22Rv1 (cell line): ENCODE measurements around the gene FLT4.

Experiments
- H3K27ac ChIP-seq: fragments of 450-650 bp; 2 replicates; pipeline ENCODE4 v1.5.1; 2017
- ZFX ChIP-seq: fragments of 450-650 bp; IDR thresholded peaks from 2 replicates; pipeline ENCODE4 v1.6.1; 2017; ENCODE audit warnings: antibody characterized with exemption, borderline replicate concordance
- TF ChIP-seq, protein P1 (sequence below): fragments of 450-650 bp; IDR thresholded peaks from 2 replicates; pipeline ENCODE4 v1.5.1; 2017; ENCODE audit warnings: mild to moderate bottlenecking

FLT4 gene

DNA sequence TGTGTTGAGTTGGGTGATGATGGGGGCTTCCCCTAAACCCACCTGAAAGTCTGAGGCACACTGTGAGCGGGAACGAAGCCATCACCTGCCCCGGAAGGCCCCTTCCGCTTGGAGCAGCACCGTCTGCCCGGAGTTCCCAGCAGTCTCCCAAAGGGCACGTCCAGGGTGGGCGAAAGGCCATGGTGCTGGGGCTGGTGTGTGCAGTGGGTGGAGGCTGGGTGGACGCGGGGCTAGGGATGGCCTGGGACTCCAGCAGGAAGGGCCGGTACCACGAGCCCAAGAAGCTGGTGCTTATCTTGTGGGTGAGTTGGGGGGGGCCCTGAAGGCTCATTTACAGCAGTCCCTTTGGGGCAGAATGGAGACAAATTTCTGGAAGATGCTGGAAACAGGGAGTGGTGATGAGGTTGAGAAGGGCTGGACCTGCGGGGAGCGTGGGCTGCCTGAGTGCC is 4.6 kb downstream of the FLT4 start:
- TF ChIP-seq, protein P1, sequence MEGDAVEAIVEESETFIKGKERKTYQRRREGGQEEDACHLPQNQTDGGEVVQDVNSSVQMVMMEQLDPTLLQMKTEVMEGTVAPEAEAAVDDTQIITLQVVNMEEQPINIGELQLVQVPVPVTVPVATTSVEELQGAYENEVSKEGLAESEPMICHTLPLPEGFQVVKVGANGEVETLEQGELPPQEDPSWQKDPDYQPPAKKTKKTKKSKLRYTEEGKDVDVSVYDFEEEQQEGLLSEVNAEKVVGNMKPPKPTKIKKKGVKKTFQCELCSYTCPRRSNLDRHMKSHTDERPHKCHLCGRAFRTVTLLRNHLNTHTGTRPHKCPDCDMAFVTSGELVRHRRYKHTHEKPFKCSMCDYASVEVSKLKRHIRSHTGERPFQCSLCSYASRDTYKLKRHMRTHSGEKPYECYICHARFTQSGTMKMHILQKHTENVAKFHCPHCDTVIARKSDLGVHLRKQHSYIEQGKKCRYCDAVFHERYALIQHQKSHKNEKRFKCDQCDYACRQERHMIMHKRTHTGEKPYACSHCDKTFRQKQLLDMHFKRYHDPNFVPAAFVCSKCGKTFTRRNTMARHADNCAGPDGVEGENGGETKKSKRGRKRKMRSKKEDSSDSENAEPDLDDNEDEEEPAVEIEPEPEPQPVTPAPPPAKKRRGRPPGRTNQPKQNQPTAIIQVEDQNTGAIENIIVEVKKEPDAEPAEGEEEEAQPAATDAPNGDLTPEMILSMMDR: no peak
- no peak for TF ChIP-seq ZFX
- no peak overlapping the region for H3K27ac ChIP-seq

DNA sequence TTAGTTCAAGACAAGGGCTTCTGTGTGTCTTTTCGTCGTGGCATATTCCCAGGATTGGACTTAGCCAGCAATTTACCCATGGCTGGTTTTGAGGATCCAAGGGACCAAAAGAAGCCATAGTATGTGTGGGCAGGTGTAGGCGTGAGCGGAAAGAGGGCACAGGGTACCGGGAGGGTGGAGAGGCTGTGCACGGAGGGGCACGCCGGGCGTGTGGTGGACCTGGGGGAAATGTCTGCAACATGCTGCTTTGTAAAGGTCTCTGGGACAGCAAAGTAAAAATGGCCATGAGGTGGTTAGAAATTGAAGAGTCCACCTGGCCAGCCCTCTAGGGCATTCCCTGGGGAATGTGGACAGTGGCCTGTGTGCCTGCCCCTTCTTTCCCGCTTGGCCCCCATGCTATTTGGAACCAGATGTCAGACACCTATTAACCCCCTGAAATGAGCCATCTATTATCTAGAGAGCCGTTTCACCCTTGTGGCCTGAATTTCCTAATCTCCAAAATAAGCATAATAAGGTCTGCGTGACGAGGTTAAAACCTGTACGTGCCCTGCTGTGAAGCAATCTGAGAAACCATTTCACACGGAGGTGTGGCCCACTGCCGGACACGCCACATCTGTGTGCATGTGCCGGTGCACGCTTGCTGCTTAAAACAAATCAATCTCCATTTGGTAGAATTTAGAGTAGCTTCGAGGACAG is 5.1 kb downstream of the FLT4 start:
- no peak overlapping the region for H3K27ac ChIP-seq
- no peak for TF ChIP-seq ZFX
- TF ChIP-seq, protein P1: no peak

DNA sequence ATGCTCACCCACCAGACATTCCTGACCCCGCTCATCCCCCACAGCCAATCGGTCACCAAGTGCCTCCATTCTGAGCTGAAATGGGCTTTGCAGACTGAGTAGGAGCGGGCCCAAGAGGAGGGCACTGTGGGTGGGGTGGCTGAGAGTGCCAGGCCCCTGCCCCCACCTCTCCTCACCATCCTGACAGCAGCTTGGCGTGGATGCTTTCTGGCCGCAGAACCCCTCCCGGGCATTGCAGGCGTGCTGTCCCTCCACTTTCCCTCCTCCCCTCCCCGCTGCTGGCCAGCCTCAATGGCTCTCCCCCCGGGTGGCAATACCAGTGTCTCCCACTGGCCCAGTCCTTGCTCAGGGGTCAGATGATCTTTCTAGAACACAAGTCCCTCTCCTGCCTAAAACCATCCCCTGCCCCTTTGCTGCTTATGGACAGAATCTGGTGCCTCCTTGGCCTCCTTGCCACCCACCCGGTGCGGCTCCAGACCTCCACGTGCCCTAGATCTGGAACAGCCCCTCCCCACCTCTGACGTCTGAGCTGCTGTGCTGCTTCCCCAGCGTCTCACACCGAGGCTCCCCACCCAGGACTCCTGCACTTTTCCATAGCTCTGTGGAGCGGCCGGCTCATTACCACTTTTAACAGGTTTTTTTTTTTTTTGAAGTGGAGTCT is 6.1 kb downstream of the FLT4 start:
- no peak overlapping the region for H3K27ac ChIP-seq
- TF ChIP-seq ZFX: no peak
- TF ChIP-seq, protein P1: no peak

DNA sequence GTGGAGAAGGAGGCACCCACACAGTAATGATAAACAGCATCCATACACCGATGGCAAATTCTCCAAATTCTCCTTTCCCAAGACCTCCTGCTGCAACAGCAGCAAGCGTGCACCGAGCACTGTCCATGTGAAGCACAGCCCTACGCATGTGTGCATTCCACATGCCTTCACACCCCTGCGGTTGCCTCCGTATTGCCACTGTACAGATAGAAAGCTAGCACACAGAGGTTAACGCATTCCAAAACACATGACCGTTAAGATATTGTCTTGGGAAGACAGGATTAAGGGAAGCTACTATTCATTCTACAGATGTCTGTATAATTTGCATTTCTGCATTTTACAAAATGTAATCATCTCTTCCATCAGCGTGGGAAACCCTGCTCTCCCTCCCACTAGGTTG is 6.6 kb downstream of the FLT4 start:
- TF ChIP-seq, protein P1: no peak
- TF ChIP-seq ZFX: no peak
- no peak overlapping the region for H3K27ac ChIP-seq

DNA sequence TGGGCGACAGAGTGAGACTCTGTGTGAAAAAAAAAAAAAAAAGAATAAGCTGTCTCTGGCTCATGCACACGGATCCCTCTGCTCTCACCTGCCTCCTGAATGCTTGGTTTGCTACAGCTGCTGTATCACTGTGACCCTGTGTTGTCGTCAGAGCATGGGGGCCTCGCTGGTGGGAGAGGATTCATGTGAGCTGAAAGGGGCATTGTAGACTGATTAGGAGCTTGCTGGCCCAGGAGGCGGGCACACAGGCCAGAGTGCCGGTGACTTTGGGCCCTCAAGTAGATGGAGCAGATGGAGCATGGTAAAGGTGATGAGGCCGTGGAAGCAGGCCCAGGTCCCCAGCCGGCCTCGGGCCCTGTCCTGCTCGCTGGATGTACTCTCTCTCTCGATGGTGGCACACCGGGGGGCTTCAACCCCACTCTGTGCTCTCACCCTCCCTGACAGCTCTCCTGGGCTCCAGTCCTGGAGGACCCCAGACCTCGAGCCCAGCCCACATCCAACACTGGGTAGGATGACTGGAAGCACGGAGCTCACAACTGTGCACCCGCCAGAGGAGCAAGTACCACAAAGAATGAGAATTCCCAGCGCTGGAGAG is 7.1 kb downstream of the FLT4 start:
- no peak overlapping the region for H3K27ac ChIP-seq
- TF ChIP-seq, protein P1: no peak
- TF ChIP-seq ZFX: no peak

DNA sequence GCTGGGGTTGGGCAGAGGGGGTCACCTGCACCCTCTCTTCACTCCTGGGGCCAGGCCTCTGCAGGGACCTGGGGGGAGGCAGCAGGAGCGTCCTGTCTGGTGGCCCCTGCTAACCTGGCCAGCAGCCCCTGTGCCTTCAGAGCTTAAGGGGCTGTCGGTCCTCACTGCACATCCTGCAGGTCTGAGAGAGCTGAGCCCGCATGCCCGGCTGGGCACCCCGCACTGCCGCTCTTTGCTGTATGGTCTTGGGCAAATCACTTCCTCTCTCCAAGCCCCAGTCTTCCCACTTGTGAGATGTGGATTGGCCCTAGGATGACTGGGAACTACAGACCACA is 7.9 kb downstream of the FLT4 start:
- TF ChIP-seq, protein P1: no peak
- no peak for TF ChIP-seq ZFX
- H3K27ac ChIP-seq: no peak overlapping the region

DNA sequence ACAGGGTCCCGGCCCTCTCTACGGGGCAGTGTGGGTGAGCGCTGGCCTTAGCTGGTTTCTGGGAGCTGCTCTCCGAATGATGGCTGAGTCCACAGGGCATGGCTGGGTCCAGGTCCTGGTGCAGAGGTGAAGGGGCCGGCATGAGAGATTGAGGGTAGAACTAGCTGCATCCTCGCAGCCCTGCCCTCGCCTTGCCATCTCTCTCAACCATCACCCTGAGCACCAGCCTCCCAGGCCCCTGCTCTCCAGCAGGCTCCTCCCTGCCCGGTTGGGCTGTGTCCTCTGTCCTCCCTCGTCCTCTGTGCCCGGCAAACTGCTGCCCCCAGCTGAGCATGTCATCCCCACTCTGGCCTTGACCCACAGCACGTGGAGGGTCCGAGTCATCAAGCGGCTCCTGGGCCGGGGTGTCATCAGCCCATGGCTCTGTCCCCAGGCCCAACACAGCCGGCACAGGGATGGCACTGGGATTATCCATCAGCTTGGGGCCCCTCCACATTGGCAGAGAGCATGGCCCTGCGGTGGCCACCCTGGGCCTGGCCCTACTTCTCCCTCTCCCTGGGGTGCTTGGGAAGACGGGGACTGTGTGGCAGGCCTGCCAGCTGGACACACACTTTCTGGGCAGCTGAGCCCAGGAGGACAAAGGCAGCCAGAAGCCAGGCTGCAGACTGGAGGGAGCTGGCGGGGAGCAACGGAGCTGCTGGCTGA is 8.4 kb downstream of the FLT4 start:
- H3K27ac ChIP-seq: no peak overlapping the region
- TF ChIP-seq ZFX: no peak
- TF ChIP-seq, protein P1: no peak
